ENCODE data around the gene GRPR. TPM values are rescaled to one million over a fixed set of nuclear protein-coding genes. Genes with fewer than 3 reads are reported as not detected.

The GRPR gene
- total RNA-seq, result under 1 TPM; 0.14 to 0.19 TPM
- long read RNA-seq, donor 1, result 0 reads
- long read RNA-seq, donor 2, result 0 reads

- peak; percentile 88 for DNase-seq (ENCODE audit: low spot score)
- intact Hi-C loops (cut with DNase I), result no loop called here
Observed at GRCh38 chrX:16123222-16123786, at the start of gene GRPR. TSS of gene GRPR (plus strand) at chrX:16123565. CDS start at chrX:16123954, 389 bp downstream.

- DNase-seq (ENCODE audit: low spot score), result no peak
- intact Hi-C loops (cut with DNase I), result no loop called here
Observed at GRCh38 chrX:16075087-16075486, 48.3 kb upstream of the GRPR start.

GRCh38 chrX:16076834-16077233, 46.5 kb upstream of the GRPR start:
- DNase-seq (ENCODE audit: low spot score), result no peak
- intact Hi-C loops (cut with DNase I), result no loop called here

GRCh38 chrX:16077811-16078210, 45.6 kb upstream of the GRPR start:
- DNase-seq (ENCODE audit: low spot score), result no peak
- intact Hi-C loops (cut with DNase I), result no loop called here

GRCh38 chrX:16081357-16081756, 42.0 kb upstream of the GRPR start:
- no peak for DNase-seq (ENCODE audit: low spot score)
- intact Hi-C loops (cut with DNase I), result no loop called here

- DNase-seq (ENCODE audit: low spot score), result no peak
- intact Hi-C loops (cut with DNase I), result no loop called here
Observed at GRCh38 chrX:16082470-16083085, 40.8 kb upstream of the GRPR start.

GRCh38 chrX:16087076-16087475, 36.3 kb upstream of the GRPR start:
- intact Hi-C loops (cut with DNase I), result no loop called here
- no peak for DNase-seq (ENCODE audit: low spot score)

- intact Hi-C loops (cut with DNase I), result no loop called here
- no peak for DNase-seq (ENCODE audit: low spot score)
Observed at GRCh38 chrX:16089086-16089485, 34.3 kb upstream of the GRPR start.

GRCh38 chrX:16096141-16096540, 27.2 kb upstream of the GRPR start:
- DNase-seq (ENCODE audit: low spot score), result no peak
- intact Hi-C loops (cut with DNase I), result no loop called here

- intact Hi-C loops (cut with DNase I), result no loop called here
- DNase-seq (ENCODE audit: low spot score), result no peak
Observed at GRCh38 chrX:16100673-16101072, 22.7 kb upstream of the GRPR start.

GRCh38 chrX:16101581-16101980, 21.8 kb upstream of the GRPR start:
- no peak for DNase-seq (ENCODE audit: low spot score)
- intact Hi-C loops (cut with DNase I), result no loop called here

GRCh38 chrX:16103625-16104024, 19.7 kb upstream of the GRPR start:
- DNase-seq (ENCODE audit: low spot score), result no peak
- intact Hi-C loops (cut with DNase I), result no loop called here

- intact Hi-C loops (cut with DNase I), result no loop called here
- no peak for DNase-seq (ENCODE audit: low spot score)
Observed at GRCh38 chrX:16112428-16112827, 10.9 kb upstream of the GRPR start.

- DNase-seq (ENCODE audit: low spot score), result no peak
- intact Hi-C loops (cut with DNase I), result no loop called here
Observed at GRCh38 chrX:16113978-16114565, 9.3 kb upstream of the GRPR start.

- intact Hi-C loops (cut with DNase I), result no loop called here
- no peak for DNase-seq (ENCODE audit: low spot score)
Observed at GRCh38 chrX:16114611-16115010, 8.8 kb upstream of the GRPR start.

GRCh38 chrX:16119353-16120220, 3.8 kb upstream of the GRPR start:
- no peak for DNase-seq (ENCODE audit: low spot score)
- intact Hi-C loops (cut with DNase I), result no loop called here

- no peak for DNase-seq (ENCODE audit: low spot score)
- intact Hi-C loops (cut with DNase I), result no loop called here
Observed at GRCh38 chrX:16120431-16120830, 2.9 kb upstream of the GRPR start.

- no peak for DNase-seq (ENCODE audit: low spot score)
- intact Hi-C loops (cut with DNase I), result no loop called here
Observed at GRCh38 chrX:16124201-16124600, 836 bp downstream of the GRPR start.

GRCh38 chrX:16125520-16126149, 2.3 kb downstream of the GRPR start:
- DNase-seq (ENCODE audit: low spot score), result no peak
- intact Hi-C loops (cut with DNase I), result no loop called here

GRCh38 chrX:16130707-16131106, 7.3 kb downstream of the GRPR start:
- no peak for DNase-seq (ENCODE audit: low spot score)
- intact Hi-C loops (cut with DNase I), result no loop called here
